GM12801 (cell line): Measurements from ENCODE around the gene CHRNG.

Experiments used
- CTCF ChIP-seq: IDR thresholded peaks from one replicate; pipeline ENCODE4 v1.5.1; 2011; ENCODE audit warnings: control low read depth; ENCODE audit not compliant: insufficient read length; ENCODE audit errors: extremely low read depth

CHRNG gene

GRCh38 chr2:232573042-232573441 is 33.5 kb downstream of the CHRNG start:
- TF ChIP-seq CTCF = no peak

- TF ChIP-seq CTCF = no peak
Measured at GRCh38 chr2:232573771-232574435, 34.4 kb downstream of the CHRNG start.

- TF ChIP-seq CTCF = no peak
Measured at GRCh38 chr2:232574674-232575403, 35.3 kb downstream of the CHRNG start.

GRCh38 chr2:232575404-232575746 is 35.9 kb downstream of the CHRNG start:
- TF ChIP-seq CTCF = no peak

- no peak for TF ChIP-seq CTCF
Measured at GRCh38 chr2:232576995-232577394, 37.5 kb downstream of the CHRNG start.

- no peak for TF ChIP-seq CTCF
Measured at GRCh38 chr2:232577841-232578240, 38.3 kb downstream of the CHRNG start.

- no peak for TF ChIP-seq CTCF
Measured at GRCh38 chr2:232578626-232579025, 39.1 kb downstream of the CHRNG start.
